NB4 (cell line): ENCODE measurements around the gene FOXC2.

ENCODE experiments used
- DNase-seq: peaks from one replicate; pipeline ENCODE4 v3.0.0; 2010; ENCODE audit warnings: low read depth
- H3K4me3 ChIP-seq: one replicate; pipeline ENCODE4 v1.5.1; 2011; ENCODE audit warnings: mild to moderate bottlenecking, low read depth, low read length, moderate library complexity
- MYC ChIP-seq: IDR thresholded peaks from 2 replicates; pipeline ENCODE4 v1.6.1; 2011; ENCODE audit warnings: low read depth, low read length
- POLR2A ChIP-seq: IDR thresholded peaks from 2 replicates; pipeline ENCODE4 v1.6.1; 2011; ENCODE audit warnings: mild to moderate bottlenecking; ENCODE audit not compliant: insufficient read length; ENCODE audit errors: extremely low read depth
- TF ChIP-seq, protein P1 (sequence below): IDR thresholded peaks from 2 replicates; pipeline ENCODE4 v1.6.1; 2011; ENCODE audit warnings: low read depth, low read length
- TF ChIP-seq, protein P2 (sequence below): IDR thresholded peaks from one replicate; pipeline ENCODE4 v1.5.1; 2012; ENCODE audit warnings: low read depth, low read length

The FOXC2 gene

DNA sequence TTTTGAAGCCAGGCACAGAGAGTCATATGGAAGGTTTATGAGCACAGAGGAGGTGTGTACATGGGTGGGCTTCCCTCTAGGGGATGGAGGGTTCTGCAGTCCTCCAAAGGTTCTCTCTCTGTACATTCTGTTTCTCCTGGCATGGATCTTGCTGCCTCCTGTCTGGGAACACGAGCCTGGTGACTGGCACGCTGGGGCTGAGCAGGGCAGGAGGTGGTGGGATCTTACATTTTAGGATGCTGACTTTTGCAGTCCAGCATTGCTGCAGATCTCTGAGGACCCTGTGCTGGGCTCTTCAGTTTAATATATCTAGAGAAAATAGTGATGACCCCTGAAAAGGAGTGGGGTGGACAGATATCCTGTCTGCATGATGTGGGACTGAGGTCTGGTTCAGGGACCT, 34.7 kb downstream of the FOXC2 start:
- TF ChIP-seq, protein P1, sequence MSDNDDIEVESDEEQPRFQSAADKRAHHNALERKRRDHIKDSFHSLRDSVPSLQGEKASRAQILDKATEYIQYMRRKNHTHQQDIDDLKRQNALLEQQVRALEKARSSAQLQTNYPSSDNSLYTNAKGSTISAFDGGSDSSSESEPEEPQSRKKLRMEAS, result no peak
- TF ChIP-seq MYC (no peak), POLR2A (no peak)
- TF ChIP-seq, protein P2, sequence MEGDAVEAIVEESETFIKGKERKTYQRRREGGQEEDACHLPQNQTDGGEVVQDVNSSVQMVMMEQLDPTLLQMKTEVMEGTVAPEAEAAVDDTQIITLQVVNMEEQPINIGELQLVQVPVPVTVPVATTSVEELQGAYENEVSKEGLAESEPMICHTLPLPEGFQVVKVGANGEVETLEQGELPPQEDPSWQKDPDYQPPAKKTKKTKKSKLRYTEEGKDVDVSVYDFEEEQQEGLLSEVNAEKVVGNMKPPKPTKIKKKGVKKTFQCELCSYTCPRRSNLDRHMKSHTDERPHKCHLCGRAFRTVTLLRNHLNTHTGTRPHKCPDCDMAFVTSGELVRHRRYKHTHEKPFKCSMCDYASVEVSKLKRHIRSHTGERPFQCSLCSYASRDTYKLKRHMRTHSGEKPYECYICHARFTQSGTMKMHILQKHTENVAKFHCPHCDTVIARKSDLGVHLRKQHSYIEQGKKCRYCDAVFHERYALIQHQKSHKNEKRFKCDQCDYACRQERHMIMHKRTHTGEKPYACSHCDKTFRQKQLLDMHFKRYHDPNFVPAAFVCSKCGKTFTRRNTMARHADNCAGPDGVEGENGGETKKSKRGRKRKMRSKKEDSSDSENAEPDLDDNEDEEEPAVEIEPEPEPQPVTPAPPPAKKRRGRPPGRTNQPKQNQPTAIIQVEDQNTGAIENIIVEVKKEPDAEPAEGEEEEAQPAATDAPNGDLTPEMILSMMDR, result no peak
- DNase-seq, result no peak
- H3K4me3 ChIP-seq, result no peak overlapping the region

DNA sequence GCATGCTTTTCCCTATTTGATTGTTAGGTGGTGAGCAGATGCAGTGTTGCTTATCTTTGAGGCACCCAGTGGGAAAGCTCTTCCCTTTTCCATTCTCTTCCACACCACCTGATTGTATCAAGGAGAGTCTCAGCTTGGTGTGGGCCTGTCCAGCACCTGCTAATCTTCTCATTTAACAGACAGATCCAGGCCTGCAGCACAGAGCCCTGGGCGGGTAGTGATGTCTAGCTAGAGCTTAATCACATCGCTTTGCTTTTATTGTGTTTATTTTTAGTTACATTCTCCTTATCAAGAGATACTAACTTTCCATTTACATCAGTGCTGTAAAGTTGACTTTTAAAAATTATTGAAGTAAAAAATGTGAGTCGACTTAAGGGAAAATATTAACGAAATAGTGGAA, 35.9 kb downstream of the FOXC2 start:
- no peak for DNase-seq

DNA sequence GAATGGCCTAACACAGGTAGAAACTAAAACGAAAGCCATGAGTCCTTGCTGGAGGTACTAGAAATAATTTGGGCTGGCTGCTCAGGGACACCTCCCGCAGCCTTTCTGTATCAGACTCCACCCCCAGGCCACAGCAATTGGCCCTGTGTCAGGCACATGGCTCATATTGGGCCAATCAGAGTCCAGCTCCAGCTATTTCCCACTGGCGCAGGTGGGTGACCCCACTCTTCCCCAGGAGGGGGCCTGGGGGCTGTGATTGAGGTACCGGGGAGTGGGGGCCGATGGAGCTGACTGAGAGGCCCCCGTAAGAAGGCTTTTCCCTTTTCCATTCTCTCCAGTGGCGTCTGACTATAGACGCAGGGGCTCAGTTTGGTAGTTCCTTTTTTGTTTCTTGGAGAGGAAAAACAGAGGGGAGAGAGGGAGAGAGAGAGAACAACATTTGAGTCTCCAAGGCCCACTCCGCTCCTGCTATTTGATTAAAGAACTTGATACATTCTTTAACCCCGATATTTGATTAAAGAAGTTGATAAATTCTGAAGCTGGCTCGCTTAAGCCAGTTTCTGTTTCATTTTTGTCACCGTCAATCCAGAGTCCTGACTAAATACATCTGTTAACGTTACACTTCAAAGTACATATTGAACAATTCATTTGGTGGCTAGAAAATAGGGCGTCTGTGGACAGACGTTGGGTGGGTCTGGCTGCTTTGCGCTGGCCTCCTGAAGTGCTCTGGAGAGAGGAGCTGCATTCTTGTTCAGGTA, 38.0 kb downstream of the FOXC2 start:
- peak overlapping the region; percentile 34 for H3K4me3 ChIP-seq
- DNase-seq, result peak; percentile 16
- TF ChIP-seq, protein P1, result no peak
- TF ChIP-seq, protein P2, result no peak
- TF ChIP-seq MYC (no peak), POLR2A (no peak)

More for the DNA sequence above, 35.9 kb downstream of the FOXC2 start:
- no peak overlapping the region for H3K4me3 ChIP-seq
- TF ChIP-seq POLR2A (no peak), MYC (no peak)
- TF ChIP-seq, protein P2, result no peak
- TF ChIP-seq, protein P1, result no peak

DNA sequence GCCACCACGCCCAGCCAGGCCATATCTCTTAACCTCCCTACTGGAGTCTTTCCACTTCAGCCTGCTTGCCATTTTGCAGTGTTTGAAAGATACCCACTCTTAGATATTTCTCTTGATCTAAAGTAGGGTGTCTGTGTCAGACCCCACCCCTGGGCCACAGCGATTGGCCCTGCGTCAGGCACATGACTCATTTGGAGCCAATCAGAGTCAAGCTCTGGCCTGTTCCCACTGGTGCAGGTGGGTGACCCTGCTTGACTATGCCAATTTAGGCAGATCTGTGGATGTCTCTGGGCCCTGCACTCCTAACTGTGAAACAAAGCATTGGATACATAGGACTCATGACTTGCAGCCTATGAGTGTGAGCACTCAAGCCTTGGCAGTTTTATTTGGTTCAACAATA, 39.3 kb downstream of the FOXC2 start:
- DNase-seq, result no peak
- TF ChIP-seq, protein P2, result no peak
- no peak for TF ChIP-seq MYC
- TF ChIP-seq POLR2A, result no peak
- TF ChIP-seq, protein P1, result no peak

DNA sequence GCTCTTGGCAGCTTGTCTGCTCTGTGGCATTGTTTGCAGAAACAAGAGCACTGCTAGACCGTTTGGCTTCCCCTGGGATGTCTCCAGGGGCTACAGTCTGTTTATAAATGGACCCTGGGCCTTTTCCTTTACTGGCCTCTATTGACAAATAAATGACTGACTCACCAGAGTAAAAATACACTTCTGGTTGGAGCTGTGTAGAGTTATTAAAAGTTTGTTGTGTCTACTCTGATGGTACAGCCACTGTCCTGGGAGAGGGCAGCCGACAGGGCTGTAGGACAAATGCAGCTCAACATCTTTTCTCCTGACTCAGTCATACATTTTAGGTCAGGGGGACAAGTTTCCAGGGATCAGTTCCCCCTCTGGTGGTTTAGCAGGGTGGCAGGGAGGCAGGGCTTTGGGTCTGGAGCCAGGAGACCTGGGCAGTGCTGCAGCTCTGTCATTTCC, 41.7 kb downstream of the FOXC2 start:
- DNase-seq, result no peak
- no peak overlapping the region for H3K4me3 ChIP-seq
- TF ChIP-seq POLR2A (no peak), MYC (no peak)
- TF ChIP-seq, protein P1, result no peak
- TF ChIP-seq, protein P2, result no peak

More for the DNA sequence above, 39.3 kb downstream of the FOXC2 start:
- H3K4me3 ChIP-seq, result no peak overlapping the region
